Measurements from ENCODE around the gene NEK10.

Gene NEK10

DNA sequence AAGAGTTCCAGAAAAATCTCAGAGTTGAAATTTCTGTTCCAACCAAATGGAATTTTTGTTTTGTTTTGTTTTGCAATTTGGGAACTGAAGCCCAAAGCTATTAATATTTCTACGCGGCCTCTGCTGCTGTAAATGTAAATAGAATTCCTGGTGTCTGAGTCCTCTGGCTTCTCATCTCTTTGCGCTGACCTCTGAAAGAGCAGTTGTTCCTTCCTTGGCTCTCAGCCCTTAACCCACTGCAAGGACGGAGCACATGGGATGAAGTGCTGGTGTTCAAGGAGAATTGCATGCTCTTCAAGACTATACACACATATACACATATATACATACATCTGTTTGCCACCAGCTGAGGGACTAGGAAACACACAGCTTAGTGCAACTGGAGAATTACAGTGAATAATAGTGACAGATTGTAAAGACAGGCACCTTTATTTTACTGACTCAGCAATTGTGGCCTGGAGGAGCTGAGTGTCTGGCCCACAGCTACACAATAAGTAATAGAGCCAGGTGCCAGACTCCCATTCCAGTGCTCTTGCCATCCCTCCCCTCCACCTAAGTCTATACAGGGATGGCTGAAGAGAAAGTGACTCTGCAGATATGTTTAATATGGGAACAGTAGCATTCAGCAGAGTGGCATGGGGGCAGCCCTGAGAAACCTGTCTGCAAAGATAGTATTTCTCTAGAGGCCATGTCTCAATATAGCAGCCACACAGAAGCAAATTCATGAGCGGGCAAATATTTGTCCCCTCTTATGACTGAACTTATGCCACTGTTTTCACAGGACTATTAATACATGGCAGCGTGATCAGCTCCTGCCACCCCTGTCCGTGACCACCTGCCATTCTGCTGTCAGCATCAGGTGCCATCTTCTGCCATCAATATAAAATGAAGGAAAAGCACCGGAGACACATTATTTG, 42.3 kb downstream of the NEK10 start:
- H3K27ac ChIP-seq (ENCODE audit: low read depth, low read length, severe bottlenecking): no peak overlapping the region

DNA sequence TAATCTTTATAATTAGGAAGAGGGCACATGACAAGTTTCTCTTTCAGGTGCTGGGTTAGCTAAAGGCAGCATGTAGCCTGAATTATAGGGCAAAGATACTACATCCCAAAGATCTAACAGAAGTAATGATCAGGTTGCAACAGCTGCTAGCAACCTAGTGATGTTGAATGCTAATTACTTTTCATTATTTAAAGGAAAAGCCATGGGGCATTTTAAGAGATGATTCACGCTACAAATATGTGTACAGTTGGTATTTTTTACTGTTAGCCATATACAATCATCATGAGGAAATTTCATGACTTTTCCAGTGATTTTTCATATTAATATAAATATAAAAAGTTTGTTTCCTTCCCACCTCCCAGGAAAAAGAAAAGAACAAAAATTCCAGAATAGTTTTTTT, 43.0 kb downstream of the NEK10 start:
- H3K27ac ChIP-seq (ENCODE audit: low read depth, low read length, severe bottlenecking): no peak overlapping the region
- WGBS, 2 experiments (ENCODE audit: insufficient coverage in 2 of 2): no CpG with 5 or more reads among the region's 1 CpG

More for the DNA sequence above, 42.3 kb downstream of the NEK10 start:
- Histone ChIP-seq H3K9me3 (ENCODE audit: control insufficient read depth, low read length) (peaks cover 7% of the 10 kb centered on the region), H3K4me1 (ENCODE audit: control insufficient read depth, insufficient read depth, low read length, poor library complexity, severe bottlenecking) (peaks cover 12% of the 10 kb centered on the region), H3K36me3 (ENCODE audit: control insufficient read depth, insufficient read depth, low read length) (peaks cover 2% of the 10 kb centered on the region), H3K4me3 (ENCODE audit: extremely low read depth, insufficient read depth, low read length, poor library complexity, severe bottlenecking) (no peak overlapping the region)
- 89 to 95% methylated on average over 5 to 6 of the region's 8 CpGs for WGBS, 2 experiments (ENCODE audit: insufficient coverage in 2 of 2)

DNA sequence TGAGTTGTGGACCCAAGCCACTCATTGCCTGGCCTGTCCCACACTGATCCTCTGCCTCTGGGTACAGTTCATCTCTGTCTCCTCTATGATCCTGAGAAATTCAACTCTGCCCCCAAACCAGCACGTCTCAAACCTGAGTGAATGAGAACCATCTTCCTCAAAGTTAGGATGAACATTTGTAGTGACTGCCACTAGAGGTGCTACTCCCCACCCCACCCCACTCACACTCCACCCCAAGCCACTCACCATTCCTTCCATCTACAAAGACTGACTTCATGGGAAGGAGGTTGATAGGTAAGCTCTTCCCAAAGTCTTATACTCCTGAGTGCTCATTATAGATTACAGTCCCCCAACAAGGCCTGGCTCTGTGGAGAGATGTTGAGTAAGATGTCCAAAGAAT, 43.8 kb downstream of the NEK10 start:
- peaks cover 7% of the 10 kb centered on the region for H3K9me3 ChIP-seq (ENCODE audit: control insufficient read depth, low read length)
- peaks cover 12% of the 10 kb centered on the region for H3K4me1 ChIP-seq (ENCODE audit: control insufficient read depth, insufficient read depth, low read length, poor library complexity, severe bottlenecking)
- WGBS, 2 experiments (ENCODE audit: insufficient coverage in 2 of 2): no CpG with 5 or more reads among the region's 1 CpG
- H3K27ac ChIP-seq (ENCODE audit: low read depth, low read length, severe bottlenecking): no peak overlapping the region
- H3K4me3 ChIP-seq (ENCODE audit: extremely low read depth, insufficient read depth, low read length, poor library complexity, severe bottlenecking): no peak overlapping the region
- H3K36me3 ChIP-seq (ENCODE audit: control insufficient read depth, insufficient read depth, low read length): peaks cover 2% of the 10 kb centered on the region

More for the DNA sequence above, 43.0 kb downstream of the NEK10 start:
- Histone ChIP-seq H3K4me3 (ENCODE audit: extremely low read depth, insufficient read depth, low read length, poor library complexity, severe bottlenecking) (no peak overlapping the region), H3K9me3 (ENCODE audit: control insufficient read depth, low read length) (peaks cover 7% of the 10 kb centered on the region), H3K36me3 (ENCODE audit: control insufficient read depth, insufficient read depth, low read length) (peaks cover 2% of the 10 kb centered on the region), H3K4me1 (ENCODE audit: control insufficient read depth, insufficient read depth, low read length, poor library complexity, severe bottlenecking) (peaks cover 12% of the 10 kb centered on the region)

DNA sequence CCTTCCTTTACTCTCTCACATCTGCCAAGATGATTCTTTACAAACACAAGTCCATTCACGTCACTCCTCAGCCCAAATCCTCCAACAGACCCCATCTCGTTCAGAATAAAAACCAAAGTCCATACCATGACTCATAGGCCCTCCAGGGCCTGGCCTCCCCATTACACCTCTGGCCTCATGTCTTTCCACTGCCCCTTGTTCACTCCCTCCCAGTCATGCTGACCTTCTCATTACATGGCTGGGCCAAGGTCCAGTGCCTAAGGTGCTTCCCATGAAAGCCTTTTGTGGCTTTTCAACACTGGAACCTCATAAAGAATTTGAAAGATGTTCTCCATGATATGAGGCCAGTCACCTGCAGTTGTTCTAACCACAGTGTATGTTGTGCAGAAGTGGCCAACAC, 44.5 kb downstream of the NEK10 start:
- Histone ChIP-seq H3K4me3 (ENCODE audit: extremely low read depth, insufficient read depth, low read length, poor library complexity, severe bottlenecking) (no peak overlapping the region), H3K27ac (ENCODE audit: low read depth, low read length, severe bottlenecking) (no peak overlapping the region), H3K9me3 (ENCODE audit: control insufficient read depth, low read length) (peaks cover 7% of the 10 kb centered on the region), H3K4me1 (ENCODE audit: control insufficient read depth, insufficient read depth, low read length, poor library complexity, severe bottlenecking) (peaks cover 12% of the 10 kb centered on the region), H3K36me3 (ENCODE audit: control insufficient read depth, insufficient read depth, low read length) (peaks cover 2% of the 10 kb centered on the region)
- WGBS, 2 experiments (ENCODE audit: insufficient coverage in 2 of 2): 85 to 90% methylated on average over 2 of the region's 2 CpGs

DNA sequence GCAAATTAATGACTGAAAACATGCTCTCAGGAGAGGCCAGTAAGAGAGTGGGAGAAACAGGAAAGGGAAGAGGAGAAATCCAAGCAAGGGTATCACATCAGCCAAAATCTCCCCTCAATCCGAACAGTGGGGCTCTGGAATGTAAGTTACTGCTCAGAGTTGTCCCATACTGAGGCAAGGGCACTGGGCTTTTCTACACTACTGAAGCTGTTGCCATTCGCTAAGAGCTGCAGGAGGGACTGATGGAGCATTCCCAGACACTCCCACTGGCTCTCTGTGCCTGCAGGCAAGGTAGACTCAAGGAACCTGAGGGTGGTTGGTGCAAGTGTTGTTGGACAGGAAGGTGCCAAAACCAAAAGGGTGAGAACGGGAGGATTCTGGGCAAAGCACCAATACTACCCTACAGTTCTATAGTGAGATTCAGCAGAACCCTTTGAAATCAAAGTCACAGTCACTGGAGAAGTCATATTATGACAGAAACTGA, 46.1 kb downstream of the NEK10 start:
- Histone ChIP-seq H3K9me3 (ENCODE audit: control insufficient read depth, low read length) (no peaks in the 10 kb centered on the region), H3K4me3 (ENCODE audit: extremely low read depth, insufficient read depth, low read length, poor library complexity, severe bottlenecking) (no peak overlapping the region), H3K36me3 (ENCODE audit: control insufficient read depth, insufficient read depth, low read length) (no peaks in the 10 kb centered on the region), H3K4me1 (ENCODE audit: control insufficient read depth, insufficient read depth, low read length, poor library complexity, severe bottlenecking) (peaks cover 12% of the 10 kb centered on the region), H3K27ac (ENCODE audit: low read depth, low read length, severe bottlenecking) (no peak overlapping the region)
- WGBS, 2 experiments (ENCODE audit: insufficient coverage in 2 of 2): 83% methylated on average over 1 of the region's 3 CpGs; no CpG with 5 or more reads in 1 of the 2 experiments

DNA sequence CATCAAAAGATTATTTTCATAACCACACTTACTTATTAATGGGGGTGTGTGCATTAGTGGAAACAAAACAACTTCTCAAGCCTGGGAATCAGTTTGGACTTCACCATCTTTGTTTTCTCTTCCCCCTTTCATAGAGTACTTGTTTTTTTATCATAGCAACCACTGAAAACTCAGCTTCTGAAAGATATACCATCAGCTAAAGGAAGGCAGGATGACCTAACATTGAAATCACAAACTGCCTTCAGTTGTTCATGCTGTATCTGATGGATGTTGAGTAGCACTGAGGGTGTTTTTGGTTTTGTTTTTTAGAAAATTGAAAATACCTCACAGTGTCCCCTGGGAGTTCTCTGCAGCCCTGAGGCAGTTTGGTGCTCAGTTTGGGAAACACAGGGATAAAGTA, 46.5 kb downstream of the NEK10 start:
- Histone ChIP-seq H3K9me3 (ENCODE audit: control insufficient read depth, low read length) (no peaks in the 10 kb centered on the region), H3K4me3 (ENCODE audit: extremely low read depth, insufficient read depth, low read length, poor library complexity, severe bottlenecking) (no peak overlapping the region), H3K36me3 (ENCODE audit: control insufficient read depth, insufficient read depth, low read length) (no peaks in the 10 kb centered on the region), H3K27ac (ENCODE audit: low read depth, low read length, severe bottlenecking) (no peak overlapping the region), H3K4me1 (ENCODE audit: control insufficient read depth, insufficient read depth, low read length, poor library complexity, severe bottlenecking) (peaks cover 12% of the 10 kb centered on the region)

DNA sequence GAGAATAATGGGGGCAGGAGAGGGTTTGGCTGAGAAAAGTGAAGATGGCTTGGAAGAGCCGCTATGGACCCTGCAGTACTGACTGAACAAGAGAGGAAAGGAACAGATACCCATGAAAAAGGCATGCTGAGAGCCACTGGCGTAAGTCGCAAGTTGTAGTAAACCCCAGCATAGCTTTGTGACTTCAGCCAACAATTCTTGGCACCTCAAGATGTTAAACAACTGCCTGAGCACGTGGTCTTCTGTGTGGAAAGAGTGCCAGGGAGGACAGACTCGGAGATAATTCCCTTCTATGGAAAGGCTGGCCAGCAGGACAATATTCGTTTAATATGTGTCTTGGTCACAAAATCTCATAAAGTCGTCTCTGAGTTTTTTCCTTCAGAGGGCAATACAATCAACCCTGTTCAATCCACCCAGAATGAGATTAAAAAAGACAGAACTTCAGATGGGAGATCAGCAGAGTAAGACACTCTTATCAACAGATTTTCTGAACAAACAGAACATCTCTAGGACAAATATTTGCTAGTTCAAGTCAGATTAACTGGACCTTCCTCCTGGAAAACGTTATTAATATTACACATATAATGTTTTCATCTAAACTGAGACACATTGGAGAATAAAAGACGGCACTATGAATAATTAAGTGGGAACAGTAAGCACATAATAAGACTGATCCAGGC, 49.2 kb downstream of the NEK10 start:
- H3K4me1 ChIP-seq (ENCODE audit: control insufficient read depth, insufficient read depth, low read length, poor library complexity, severe bottlenecking): no peaks in the 10 kb centered on the region
- WGBS, 2 experiments (ENCODE audit: insufficient coverage in 2 of 2): 89 to 92% methylated on average over 5 to 6 of the region's 9 CpGs
- H3K36me3 ChIP-seq (ENCODE audit: control insufficient read depth, insufficient read depth, low read length): no peaks in the 10 kb centered on the region
- no peak overlapping the region for H3K27ac ChIP-seq (ENCODE audit: low read depth, low read length, severe bottlenecking)
- H3K4me3 ChIP-seq (ENCODE audit: extremely low read depth, insufficient read depth, low read length, poor library complexity, severe bottlenecking): no peak overlapping the region
- no peaks in the 10 kb centered on the region for H3K9me3 ChIP-seq (ENCODE audit: control insufficient read depth, low read length)

DNA sequence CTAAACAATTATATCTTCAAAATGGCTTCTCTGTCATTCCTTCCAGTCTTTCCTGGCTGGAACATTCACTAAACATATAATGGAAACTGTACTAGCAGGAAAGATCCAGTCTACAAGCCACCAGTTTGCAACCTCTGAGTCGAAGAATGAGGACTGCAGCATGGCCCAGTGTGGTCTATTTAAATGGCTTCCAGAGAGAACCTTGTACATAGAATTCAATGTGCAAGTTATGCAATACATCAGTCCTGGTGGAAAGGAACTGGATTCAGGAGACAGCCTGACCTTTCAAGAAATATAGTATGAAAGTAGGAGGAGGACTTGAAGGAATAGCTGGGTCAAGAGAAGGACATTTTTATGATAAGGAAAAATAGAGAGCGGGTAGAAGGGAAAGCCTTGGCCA, 49.9 kb downstream of the NEK10 start:
- H3K36me3 ChIP-seq (ENCODE audit: control insufficient read depth, insufficient read depth, low read length): no peaks in the 10 kb centered on the region
- H3K4me3 ChIP-seq (ENCODE audit: extremely low read depth, insufficient read depth, low read length, poor library complexity, severe bottlenecking): no peak overlapping the region
- no peaks in the 10 kb centered on the region for H3K9me3 ChIP-seq (ENCODE audit: control insufficient read depth, low read length)
- no peaks in the 10 kb centered on the region for H3K4me1 ChIP-seq (ENCODE audit: control insufficient read depth, insufficient read depth, low read length, poor library complexity, severe bottlenecking)
- WGBS, 2 experiments (ENCODE audit: insufficient coverage in 2 of 2): 90 to 100% methylated on average over 1 to 2 of the region's 2 CpGs
- no peak overlapping the region for H3K27ac ChIP-seq (ENCODE audit: low read depth, low read length, severe bottlenecking)

DNA sequence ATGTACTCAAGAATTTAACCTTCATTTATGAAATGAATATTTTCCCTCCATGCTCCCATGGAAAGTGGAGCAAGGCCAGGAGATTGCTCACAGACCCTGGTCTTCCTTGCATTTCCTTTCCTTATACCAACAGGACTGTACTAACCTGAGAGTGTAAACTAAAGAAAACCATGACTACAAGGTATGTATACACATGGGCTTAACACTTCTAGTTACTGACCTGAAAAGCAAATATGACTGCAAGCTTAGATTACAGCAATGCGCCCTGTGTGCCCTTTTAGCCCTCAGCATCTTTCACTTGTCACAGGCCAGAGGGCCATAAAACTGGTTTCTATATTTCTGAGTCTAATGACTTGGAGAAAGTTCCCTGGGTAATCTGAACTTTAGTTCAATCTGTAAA, 52.1 kb downstream of the NEK10 start:
- no peak overlapping the region for H3K4me3 ChIP-seq (ENCODE audit: extremely low read depth, insufficient read depth, low read length, poor library complexity, severe bottlenecking)
- no peaks in the 10 kb centered on the region for H3K36me3 ChIP-seq (ENCODE audit: control insufficient read depth, insufficient read depth, low read length)
- WGBS, 2 experiments (ENCODE audit: insufficient coverage in 2 of 2): 78% methylated on average over 1 of the region's 1 CpG; no CpG with 5 or more reads in 1 of the 2 experiments
- H3K27ac ChIP-seq (ENCODE audit: low read depth, low read length, severe bottlenecking): no peak overlapping the region
- peaks cover under 1% of the 10 kb centered on the region for H3K4me1 ChIP-seq (ENCODE audit: control insufficient read depth, insufficient read depth, low read length, poor library complexity, severe bottlenecking)
- no peaks in the 10 kb centered on the region for H3K9me3 ChIP-seq (ENCODE audit: control insufficient read depth, low read length)

DNA sequence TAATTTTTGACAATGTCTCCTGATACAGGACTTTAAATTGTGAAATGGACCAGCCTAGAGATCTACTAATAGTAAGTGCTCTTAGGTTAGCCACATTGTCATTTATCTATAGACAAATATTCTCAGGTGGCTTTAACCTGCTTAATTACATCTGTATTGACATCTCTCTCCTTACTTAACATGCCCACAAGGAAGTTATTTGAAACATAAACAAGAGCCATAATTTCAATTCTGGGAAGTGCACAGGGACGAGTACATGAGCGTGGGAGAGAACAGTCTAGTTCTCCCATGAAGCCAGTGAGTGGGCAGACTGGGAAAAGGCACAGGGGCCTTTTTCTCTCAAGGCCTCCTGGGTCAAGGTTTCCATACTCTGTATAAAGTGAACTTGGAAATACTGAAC, 54.2 kb downstream of the NEK10 start:
- Histone ChIP-seq H3K9me3 (ENCODE audit: control insufficient read depth, low read length) (peaks cover under 1% of the 10 kb centered on the region), H3K4me3 (ENCODE audit: extremely low read depth, insufficient read depth, low read length, poor library complexity, severe bottlenecking) (no peak overlapping the region), H3K27ac (ENCODE audit: low read depth, low read length, severe bottlenecking) (no peak overlapping the region), H3K36me3 (ENCODE audit: control insufficient read depth, insufficient read depth, low read length) (no peaks in the 10 kb centered on the region), H3K4me1 (ENCODE audit: control insufficient read depth, insufficient read depth, low read length, poor library complexity, severe bottlenecking) (peaks cover 12% of the 10 kb centered on the region)
- 77% methylated on average over 2 of the region's 2 CpGs; no CpG with 5 or more reads in 1 of the 2 experiments for WGBS, 2 experiments (ENCODE audit: insufficient coverage in 2 of 2)
